Endothelial cell of umbilical vein (primary cell): ENCODE measurements around the gene CDHR5. TPM values are rescaled to one million over a fixed set of nuclear protein-coding genes. Genes with fewer than 3 reads are reported as not detected.

Experiments used
- BruUV-seq: library from RNA; stranded (reverse); fragments of 400-500 nt; replicated peaks from 2 replicates; lab custom pipeline; 2021; lab: Mats Ljungman, UMichigan
- CTCF ChIA-PET: fragments of 300-600, 350-600 bp; sonication (Branson Sonifier 250); formaldehyde crosslinking; loops from one replicate; lab custom pipeline; 2021; ENCODE audit warnings: antibody characterized with exemption, inconsistent platforms; lab: Charles Lee
- POLR2A ChIA-PET: fragments of 300-600, 350-600 bp; sonication (Branson Sonifier 250); formaldehyde crosslinking; loops from one replicate; lab custom pipeline; 2021; ENCODE audit warnings: antibody characterized with exemption, inconsistent platforms; lab: Charles Lee
- DNase-seq: peaks from one replicate; pipeline ENCODE4 v3.0.0-alpha.2; 2011; ENCODE audit warnings: low read depth, low spot score
- FAIRE-seq: peaks from 2 replicates; lab custom pipeline; 2011; peaks lifted over from hg19 to GRCh38; lab: Jason Lieb, UNC
- H2AFZ ChIP-seq: 2 replicates; pipeline ENCODE4 v1.6.0; 2012; ENCODE audit warnings: low read depth, low read length, control low read depth, inconsistent platforms
- H3K27ac ChIP-seq: 2 replicates; pipeline ENCODE4 v1.5.1; 2011; ENCODE audit warnings: low read depth, mild to moderate bottlenecking, control low read depth, low read length, moderate library complexity; ENCODE audit not compliant: insufficient read depth
- H3K27me3 ChIP-seq, 2 experiments: 2 replicates each; pipeline versions ENCODE4 v1.6.0 to v1.6.1; 2011; ENCODE audit warnings: low read length in 2 of 2, mixed read lengths in 1 of 2; ENCODE audit not compliant: control insufficient read depth in 2 of 2, insufficient read depth in 2 of 2
- H3K36me3 ChIP-seq, 2 experiments: 2 replicates in 1 of 2; 3 replicates in 1 of 2; pipeline ENCODE4 v1.5.1; 2011; ENCODE audit warnings: low read length in 2 of 2, mild to moderate bottlenecking in 1 of 2, moderate library complexity in 1 of 2; ENCODE audit not compliant: control insufficient read depth in 2 of 2, insufficient read depth in 2 of 2; ENCODE audit errors: extremely low read depth in 1 of 2
- H3K4me1 ChIP-seq: 3 replicates; pipeline ENCODE4 v1.5.1; 2011; ENCODE audit warnings: mild to moderate bottlenecking, low read length; ENCODE audit not compliant: control insufficient read depth, insufficient read depth; ENCODE audit errors: extremely low read depth
- H3K4me2 ChIP-seq: 2 replicates; pipeline ENCODE4 v1.6.1; 2011; ENCODE audit warnings: low read length, control low read depth, mixed read lengths; ENCODE audit not compliant: insufficient read depth
- H3K4me3 ChIP-seq, 3 experiments: fragments of 200-600 bp in 1 of 3; sonication (generic), shearing (Covaris generic) in 1 of 3; replicated peaks in 1 of 3; 2 replicates each; pipeline ENCODE4 v1.5.1; 2011 to 2016; ENCODE audit warnings: control low read depth in 3 of 3, low read length in 3 of 3, mild to moderate bottlenecking in 2 of 3, inconsistent platforms in 1 of 3, low read depth in 1 of 3, moderate library complexity in 1 of 3; ENCODE audit not compliant: insufficient read depth in 1 of 3
- H3K79me2 ChIP-seq: 2 replicates; pipeline ENCODE4 v1.6.0; 2012; ENCODE audit warnings: low read length, inconsistent platforms; ENCODE audit not compliant: control insufficient read depth, insufficient read depth
- H3K9ac ChIP-seq: replicated peaks from 2 replicates; pipeline ENCODE3; 2011; ENCODE audit warnings: low read length, control low read depth; ENCODE audit not compliant: insufficient read depth; ENCODE audit errors: extremely low read depth
- H3K9me1 ChIP-seq: replicated peaks from 3 replicates; pipeline ENCODE4 v1.6.0; 2011; ENCODE audit warnings: mild to moderate bottlenecking, low read length; ENCODE audit not compliant: control insufficient read depth, insufficient read depth; ENCODE audit errors: extremely low read depth
- H3K9me3 ChIP-seq: replicated peaks from 2 replicates; pipeline ENCODE4 v1.5.1; 2012; ENCODE audit warnings: low read length, inconsistent platforms; ENCODE audit not compliant: control insufficient read depth, insufficient read depth
- H4K20me1 ChIP-seq: replicated peaks from 2 replicates; pipeline ENCODE3; 2011; ENCODE audit warnings: mild to moderate bottlenecking, low read length; ENCODE audit not compliant: control insufficient read depth, insufficient read depth; ENCODE audit errors: extremely low read depth
- CTCF ChIP-seq, 2 donors: IDR thresholded peaks; 1 replicate in 1 of 2; 2 replicates in 1 of 2; pipeline ENCODE4 v1.5.1; 2011; ENCODE audit warnings: low read length in 2 of 2, mild to moderate bottlenecking in 2 of 2, moderate library complexity in 2 of 2, control low read depth in 1 of 2, inconsistent platforms in 1 of 2, low read depth in 1 of 2; ENCODE audit not compliant: insufficient read depth in 1 of 2; ENCODE audit errors: extremely low read depth in 1 of 2
- EZH2 ChIP-seq: IDR thresholded peaks from 2 replicates; pipeline ENCODE4 v1.6.1; 2012; ENCODE audit warnings: borderline replicate concordance, low read depth, mild to moderate bottlenecking, moderate library complexity, low read length, inconsistent platforms; ENCODE audit not compliant: severe bottlenecking
- FOS ChIP-seq: IDR thresholded peaks from 2 replicates; pipeline ENCODE4 v1.6.1; 2011; ENCODE audit warnings: mild to moderate bottlenecking, low read length, moderate library complexity, borderline replicate concordance; ENCODE audit not compliant: insufficient read depth
- GATA2 ChIP-seq: IDR thresholded peaks from 2 replicates; pipeline ENCODE4 v1.7.0; 2011; ENCODE audit warnings: low read depth, mild to moderate bottlenecking, moderate library complexity, mixed read lengths, low read length; ENCODE audit not compliant: insufficient read length, insufficient read depth
- JUN ChIP-seq: IDR thresholded peaks from 2 replicates; pipeline ENCODE4 v1.6.1; 2011; ENCODE audit warnings: borderline replicate concordance, low read depth; ENCODE audit not compliant: insufficient read length, insufficient read depth
- MAX ChIP-seq: IDR thresholded peaks from 2 replicates; pipeline ENCODE4 v1.6.1; 2011; ENCODE audit not compliant: insufficient read depth, insufficient read length
- MYC ChIP-seq: IDR thresholded peaks from one replicate; pipeline ENCODE4 v1.6.1; 2011; ENCODE audit warnings: mild to moderate bottlenecking, low read depth, low read length
- POLR2A ChIP-seq: IDR thresholded peaks from 2 replicates; pipeline ENCODE4 v1.6.1; 2012; ENCODE audit warnings: low read depth, mild to moderate bottlenecking, control low read depth, low read length
- POLR2AphosphoS5 ChIP-seq: IDR thresholded peaks from 2 replicates; pipeline ENCODE4 v1.6.1; 2012; ENCODE audit warnings: low read depth, mild to moderate bottlenecking, control low read depth, low read length, moderate library complexity; ENCODE audit not compliant: insufficient read depth
- dilution Hi-C: fragments of 300-500 bp; cut with MboI; formaldehyde crosslinking; loops from one replicate; pipeline ENCODE4 v1.15.0; 2019; ENCODE audit warnings: low sequenced_read_pairs; ENCODE audit not compliant: extremely low pct_ligation_motif_present
- intact Hi-C: fragments of 100-400 bp; cut with micrococcal nuclease; formaldehyde crosslinking; loops from one replicate; pipeline ENCODE4 v1.10.0; 2022
- polyA plus RNA-seq, 4 experiments: library from polyadenylated mRNA; depleted of rRNA in 3 of 4; stranded (reverse) in 3 of 4; unstranded in 1 of 4; fragments of >200 nt; gene quantifications; 2 replicates each; pipeline versions ENCODE4 v1.2.1 to v1.2.3, GENCODE V29; 2011 to 2012; ENCODE audit warnings: missing spikeins in 1 of 4
- total RNA-seq: library from RNA; stranded (reverse); gene quantifications from 2 replicates; pipeline ENCODE4 v1.2.3, GENCODE V29; 2021

Gene CDHR5
- total and polyA plus RNA-seq, 2 donors (not counting 3 experiments of a cell fraction or from before 2014, with no cell fraction given), result not detected

- no peaks in the 10 kb centered on the region for H3K36me3 ChIP-seq
- ChIA-PET POLR2A (no interaction called here), CTCF (no interaction called here)
- no peak overlapping the region for H3K27ac ChIP-seq
- H2AFZ ChIP-seq, result no peak overlapping the region
- no peaks in the 10 kb centered on the region for H4K20me1 ChIP-seq
- BruUV-seq, result no TSS peak
- H3K27me3 ChIP-seq, result peaks cover 8 to 10% of the 10 kb centered on the region in 2 experiments
- peaks cover 17% of the 10 kb centered on the region for H3K79me2 ChIP-seq
- peaks cover 18% of the 10 kb centered on the region for H3K4me1 ChIP-seq
- H3K9me3 ChIP-seq, result no peaks in the 10 kb centered on the region
- no peak overlapping the region for H3K9ac ChIP-seq
- intact Hi-C loops, result no loop called here
- H3K4me3 ChIP-seq, result no peak overlapping the region
- H3K9me1 ChIP-seq, result no peaks in the 10 kb centered on the region
- H3K4me2 ChIP-seq, result no peak overlapping the region
- dilution Hi-C loops, result no loop called here
- FAIRE-seq (no peak), DNase-seq (no peak)
- TF ChIP-seq MYC (no peak), FOS (no peak), EZH2 (no peak), GATA2 (no peak), CTCF (IDR thresholded peaks at IDR 0.05; ENCODE audit: extremely low read depth in 1 of 2, insufficient read depth in 1 of 2, low read depth in 1 of 2, low read length in 2 of 2) (no peak), POLR2AphosphoS5 (no peak), MAX (no peak), JUN (no peak), POLR2A (no peak)
Measured at GRCh38 chr11:573146-573759, 51.5 kb downstream of the CDHR5 start.
